GM21381 (cell line): ENCODE measurements around the gene TTC21A.
A peak's percentile ranks its signal among the peaks of the same experiment; 100 is the strongest.

Experiments
- ATAC-seq: cut with Tn5 transposase; IDR thresholded peaks from one replicate; pipeline ENCODE4 v1.9.1; 2021; ENCODE audit warnings: mild to moderate bottlenecking, moderate library complexity; ENCODE audit not compliant: unreplicated experiment

TTC21A gene

DNA sequence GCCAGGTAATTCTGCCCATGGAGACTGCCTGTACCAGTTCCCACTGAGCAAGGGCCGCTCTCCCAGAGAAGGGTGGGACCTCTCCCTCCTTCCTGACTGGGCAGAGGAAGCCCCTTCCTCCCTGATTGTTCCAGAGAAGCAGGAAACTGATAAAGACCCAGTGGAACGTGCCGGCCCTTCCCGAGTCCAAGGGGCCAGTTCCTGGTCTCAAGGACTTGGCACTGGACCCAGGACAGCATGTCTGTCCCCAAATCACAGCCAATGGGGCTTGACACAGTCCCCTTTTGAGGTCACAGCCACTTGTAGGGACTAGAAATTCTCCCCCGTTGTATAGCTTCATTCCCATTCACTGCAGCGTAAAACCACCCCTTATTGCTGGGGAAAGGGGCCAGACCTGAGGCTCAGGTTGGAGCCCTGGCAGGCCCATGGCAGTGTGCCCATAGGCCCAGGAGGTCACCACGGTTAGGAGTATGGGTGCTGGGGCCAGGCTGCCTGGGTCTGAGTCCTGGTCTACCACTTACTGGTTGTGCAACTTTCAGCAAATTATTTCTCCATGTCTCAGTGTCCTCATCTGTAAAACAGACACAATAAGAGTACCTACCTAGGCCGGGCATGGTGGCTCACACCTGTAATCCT is 27.8 kb downstream of the TTC21A start:
- ATAC-seq: no peak

DNA sequence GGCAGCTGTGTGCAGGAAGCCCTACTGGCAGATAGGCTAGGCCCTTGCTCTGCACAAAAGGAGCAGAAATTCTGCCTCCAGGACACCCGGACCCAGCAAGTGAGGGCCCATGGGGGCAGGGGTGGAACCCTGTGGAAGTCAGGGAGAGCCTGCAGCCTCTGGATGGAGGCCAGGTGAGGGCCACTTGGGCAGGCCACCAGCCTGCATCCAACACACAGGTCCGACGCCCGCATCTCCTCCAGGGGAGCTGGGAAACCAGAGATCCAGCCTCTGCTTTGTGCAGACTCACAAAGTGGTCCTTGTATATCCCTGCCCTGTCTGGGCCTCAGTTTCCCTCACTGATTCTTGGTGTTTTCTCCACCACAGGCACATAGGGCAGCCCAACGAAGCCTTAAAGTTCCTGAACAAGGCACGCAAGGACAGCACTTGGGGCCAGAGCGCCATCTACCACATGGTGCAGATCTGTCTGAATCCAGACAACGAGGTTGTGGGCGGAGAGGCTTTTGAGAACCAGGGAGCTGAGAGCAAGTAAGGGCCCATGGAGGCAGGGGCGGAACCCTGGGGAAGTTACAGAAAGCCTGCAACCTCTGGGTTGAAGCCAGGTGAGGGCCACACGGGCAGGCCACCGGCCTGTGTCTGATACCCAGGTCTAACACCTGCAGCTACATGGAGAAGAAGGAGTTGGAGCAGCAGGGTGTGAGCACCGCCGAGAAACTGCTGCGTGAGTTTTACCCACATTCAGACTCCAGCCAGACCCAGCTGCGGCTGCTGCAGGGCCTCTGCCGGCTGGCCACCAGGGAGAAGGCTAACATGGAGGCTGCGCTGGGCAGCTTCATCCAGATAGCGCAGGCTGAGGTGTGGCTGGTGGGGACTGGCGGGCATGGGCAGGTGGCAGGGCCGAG is 29.3 kb downstream of the TTC21A start:
- ATAC-seq: no peak

DNA sequence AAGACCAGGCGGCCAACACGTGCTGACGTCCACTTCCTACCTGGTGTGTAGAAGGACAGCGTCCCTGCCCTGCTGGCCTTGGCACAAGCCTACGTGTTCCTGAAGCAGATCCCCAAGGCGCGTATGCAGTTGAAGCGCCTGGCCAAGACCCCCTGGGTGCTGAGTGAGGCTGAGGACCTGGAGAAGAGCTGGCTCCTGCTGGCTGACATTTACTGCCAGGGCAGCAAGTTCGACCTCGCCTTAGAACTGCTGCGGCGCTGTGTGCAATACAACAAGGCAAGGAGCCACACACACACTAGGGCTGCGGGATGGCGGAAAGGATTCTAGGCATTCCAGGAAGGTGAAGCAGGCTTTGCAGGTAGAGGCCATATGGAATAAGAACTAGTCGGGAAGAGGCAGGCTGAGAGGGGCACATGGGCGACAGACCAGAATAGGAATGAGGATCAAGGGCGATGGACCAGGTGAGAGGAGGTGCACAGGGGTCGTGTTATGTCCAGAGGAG is 30.0 kb downstream of the TTC21A start:
- no peak for ATAC-seq

DNA sequence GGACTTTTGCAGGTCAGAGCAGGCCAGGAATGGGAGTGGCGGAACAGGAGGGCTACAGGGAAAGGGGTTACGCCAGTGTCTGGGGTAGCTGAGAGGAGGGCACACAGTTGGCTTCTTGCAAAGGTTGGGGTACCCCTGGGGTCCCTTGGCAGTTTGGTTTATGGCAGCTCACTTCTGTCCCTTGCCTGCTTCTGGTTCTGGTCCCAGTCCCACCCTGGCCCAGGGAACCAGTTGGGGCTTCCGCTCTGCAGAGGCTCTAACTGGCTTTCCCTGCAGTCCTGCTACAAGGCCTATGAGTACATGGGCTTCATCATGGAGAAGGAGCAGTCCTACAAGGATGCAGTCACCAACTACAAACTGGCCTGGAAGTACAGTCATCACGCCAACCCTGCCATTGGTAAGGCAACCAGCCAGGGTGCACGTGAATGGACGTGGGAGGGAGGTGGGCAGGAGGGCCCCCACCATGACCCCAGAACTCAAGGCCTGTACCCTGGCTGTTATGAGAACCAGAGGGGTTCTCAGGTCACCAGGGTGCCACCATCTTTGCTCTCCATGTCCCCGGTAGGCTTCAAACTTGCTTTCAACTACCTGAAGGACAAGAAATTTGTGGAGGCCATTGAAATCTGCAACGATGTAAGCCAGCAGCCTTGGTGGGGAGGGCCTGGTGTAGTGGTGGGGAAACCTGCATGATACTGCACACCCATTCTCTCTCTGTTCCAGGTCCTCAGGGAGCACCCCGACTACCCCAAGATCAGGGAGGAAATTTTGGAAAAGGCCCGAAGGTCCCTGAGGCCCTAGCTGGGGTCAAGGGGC is 30.7 kb downstream of the TTC21A start:
- ATAC-seq: no peak

DNA sequence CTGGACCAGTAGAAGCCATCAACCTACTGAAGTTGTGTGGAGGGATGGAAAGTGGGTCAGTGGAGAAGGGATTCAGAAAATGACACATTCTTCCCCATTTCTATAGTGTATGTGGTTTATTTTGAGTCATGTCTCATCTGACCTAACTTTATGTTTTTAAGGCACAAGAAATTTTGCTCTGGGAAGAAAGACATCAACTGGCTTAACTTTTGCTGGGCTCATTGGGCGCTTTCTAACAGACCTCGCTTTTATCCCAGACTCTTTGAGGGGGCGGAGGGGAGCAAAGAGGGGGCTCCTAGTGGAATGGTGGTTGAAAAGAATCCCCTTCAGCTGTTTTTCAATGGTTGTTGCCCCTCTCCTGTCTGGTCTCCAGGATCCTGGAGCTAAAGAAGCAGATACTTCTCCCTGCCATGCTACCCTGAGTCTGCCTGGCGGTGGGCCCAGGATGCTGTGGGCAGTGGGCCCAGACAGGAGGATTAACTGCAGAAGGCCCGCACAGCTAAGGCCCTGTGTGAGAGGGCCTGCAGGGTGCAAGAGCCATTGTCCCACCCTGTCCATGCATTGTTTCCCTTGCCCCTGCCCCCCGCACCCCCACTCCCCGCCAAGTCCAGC is 31.4 kb downstream of the TTC21A start:
- no peak for ATAC-seq

DNA sequence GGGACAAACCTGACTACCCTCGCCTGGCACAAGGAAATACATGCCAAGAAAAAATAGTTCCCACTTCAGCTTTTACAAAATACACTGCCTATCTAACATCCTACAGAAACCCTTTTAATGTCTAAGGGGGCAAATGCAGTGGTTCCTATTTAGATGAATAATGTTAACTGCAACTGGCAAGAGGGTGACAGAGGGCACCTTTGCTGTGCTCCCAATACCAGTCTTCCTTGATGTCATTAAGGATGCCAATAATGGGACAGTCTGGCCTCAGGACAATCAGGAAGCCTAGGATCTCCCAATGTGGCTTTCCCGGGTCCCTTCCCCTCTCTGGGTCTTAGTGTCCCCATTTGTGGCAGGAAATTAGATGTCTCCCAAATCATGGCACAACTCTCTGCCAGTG is 32.0 kb downstream of the TTC21A start:
- no peak for ATAC-seq

DNA sequence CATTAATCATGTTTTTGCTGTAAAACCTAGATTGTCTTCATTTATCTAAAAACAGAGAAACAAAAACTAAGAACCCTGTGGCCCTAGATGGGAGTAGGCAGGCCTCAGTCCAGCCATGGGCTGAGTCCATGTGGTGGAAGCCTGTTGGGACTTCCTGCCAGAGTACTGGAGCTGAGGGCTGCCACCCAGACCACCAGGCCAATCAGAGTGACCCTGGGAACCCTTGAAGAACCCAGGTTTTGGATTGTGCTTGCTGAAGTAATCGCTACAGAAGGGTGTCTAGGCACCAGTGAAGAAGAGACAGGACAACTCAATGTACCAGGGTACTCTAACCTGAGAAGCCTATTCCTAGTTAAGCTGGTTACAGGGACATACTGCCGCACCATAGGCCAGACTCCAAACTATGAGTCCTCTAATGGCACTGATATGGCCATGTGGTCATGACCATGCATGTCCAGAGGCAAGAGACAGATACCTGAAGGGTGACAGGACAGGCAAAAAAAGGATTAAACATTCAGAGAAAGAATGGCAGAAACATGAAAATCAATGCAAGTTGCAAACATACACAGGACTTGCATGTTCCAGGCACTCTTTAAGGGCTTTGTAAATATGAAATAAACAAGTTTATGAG is 33.0 kb downstream of the TTC21A start:
- no peak for ATAC-seq

DNA sequence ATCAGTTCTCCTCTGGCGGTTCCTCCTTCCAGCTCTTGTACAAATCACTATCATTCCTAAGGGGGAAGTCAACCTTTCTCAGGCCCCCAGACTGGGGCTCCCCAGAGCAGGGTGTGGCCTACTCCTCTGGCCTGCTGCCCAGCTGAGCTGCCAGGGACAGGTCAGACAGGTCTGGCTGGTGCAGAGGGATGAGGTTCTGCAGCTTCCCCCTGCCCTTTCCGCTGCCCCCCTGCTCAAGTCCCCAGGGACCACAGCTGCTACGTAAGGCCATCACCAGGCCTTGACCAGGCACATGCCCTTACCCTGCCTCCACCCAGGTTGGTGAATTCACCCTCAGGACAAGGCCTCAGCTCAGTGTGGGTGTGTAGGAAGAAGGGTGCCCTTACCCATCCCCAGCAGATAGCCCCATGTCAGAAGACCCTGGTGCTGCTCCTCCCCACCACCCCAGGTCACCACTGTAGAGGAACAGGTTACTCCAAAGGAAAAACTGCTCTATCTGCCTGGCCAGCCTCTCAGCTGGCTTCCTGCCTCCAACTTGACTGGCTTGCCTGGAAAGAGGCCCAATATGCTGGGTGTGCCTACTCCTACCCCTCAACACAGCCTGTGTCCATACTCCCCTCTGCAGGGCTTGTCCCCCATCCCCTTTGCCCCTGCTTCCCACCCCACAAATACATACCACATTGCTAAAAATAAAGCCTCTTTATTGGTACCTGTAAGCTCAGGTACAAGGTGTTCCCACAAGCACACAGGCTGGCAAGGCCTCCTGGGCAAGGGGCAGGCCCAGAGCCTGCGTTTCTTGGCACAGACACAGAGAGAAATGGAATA is 33.9 kb downstream of the TTC21A start:
- no peak for ATAC-seq

DNA sequence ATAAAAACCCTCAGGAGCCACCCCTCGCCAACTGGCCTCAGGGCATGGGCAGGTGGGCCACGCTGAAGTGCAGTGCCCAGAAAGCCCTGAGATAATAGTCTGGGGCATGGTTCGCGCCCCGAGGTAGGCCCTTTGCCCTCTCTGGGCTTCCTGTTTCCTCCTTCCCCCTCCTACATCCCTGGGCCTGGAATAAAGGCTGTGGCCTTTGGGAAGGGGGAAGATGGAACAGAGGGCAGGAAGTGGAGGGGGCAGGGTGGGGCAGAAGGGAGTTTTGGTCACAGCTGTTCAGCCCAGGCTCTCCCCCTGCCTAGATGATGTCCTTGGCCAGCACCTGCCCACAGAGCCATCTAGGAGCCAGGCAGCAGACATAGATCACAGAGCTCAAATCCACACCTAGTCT is 34.6 kb downstream of the TTC21A start:
- no peak for ATAC-seq

DNA sequence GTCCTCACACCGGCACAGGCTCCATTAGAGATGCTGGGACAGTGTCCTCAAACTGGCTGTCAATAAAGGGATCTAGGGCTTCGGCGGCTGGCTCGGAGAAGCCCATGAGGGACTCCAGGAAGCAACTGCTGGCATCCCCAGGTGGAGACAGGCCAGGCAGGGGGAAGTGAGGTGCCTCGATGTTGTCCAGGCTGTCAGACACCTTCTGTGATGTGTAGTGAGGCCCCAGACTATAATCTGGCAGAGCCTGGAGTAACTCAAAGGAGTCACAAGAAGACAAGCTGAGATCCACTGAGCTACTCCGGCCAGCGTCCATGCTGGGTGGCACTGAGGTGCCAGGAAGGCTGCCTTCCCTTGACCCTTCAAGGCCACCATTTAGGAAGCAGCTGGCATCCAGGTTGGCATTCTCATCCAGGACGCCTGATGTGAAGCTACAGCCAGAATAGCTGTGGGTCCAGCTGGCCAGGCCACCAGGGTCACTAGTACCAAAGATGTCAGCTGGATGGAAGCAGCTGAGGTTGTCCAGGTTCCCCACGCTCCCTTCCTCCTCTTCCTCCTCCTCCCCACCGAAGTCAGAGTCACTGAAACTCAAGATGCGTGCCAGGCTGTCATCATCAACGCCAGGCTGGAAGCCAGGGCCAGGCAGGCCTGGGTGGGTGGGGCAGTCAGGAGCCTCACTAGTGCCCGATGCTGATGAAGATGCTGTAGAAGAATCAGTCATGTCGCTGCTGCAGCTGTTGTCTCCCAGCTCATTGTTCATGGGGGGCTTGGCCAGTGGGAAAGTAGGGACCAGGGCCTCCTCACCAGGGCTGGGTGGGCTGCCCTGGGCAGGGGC is 35.8 kb downstream of the TTC21A start:
- no peak for ATAC-seq

DNA sequence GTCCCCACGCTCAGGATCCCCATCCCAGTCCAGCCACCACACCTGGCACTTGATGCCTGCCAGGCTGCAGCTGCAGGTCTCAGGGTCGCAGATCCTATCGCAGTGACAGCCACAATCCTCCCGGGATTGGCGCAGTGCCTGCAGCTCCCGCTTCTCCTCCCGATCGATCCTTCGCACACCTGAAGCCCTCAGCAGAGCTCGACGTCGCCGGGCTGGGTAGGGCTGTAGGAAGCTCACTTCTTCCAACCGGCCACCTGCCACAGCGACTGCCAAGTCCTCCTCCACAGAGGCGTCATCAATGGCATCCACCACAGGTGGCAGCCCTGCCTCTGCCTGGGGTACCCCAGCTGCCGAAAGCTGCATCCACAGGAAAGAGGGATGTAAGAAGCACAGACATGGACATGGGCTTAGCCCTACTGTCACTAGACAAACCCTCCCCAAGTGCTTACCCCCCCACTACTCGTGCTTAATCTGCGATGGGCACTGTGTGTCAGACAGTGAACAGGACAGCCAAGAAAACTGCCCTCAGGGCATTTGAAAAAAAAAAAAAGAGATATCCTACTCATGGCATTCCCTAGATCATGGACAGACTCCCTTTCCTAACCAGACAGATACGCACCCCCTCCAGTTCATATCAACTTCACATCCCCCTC is 36.7 kb downstream of the TTC21A start:
- no peak for ATAC-seq

DNA sequence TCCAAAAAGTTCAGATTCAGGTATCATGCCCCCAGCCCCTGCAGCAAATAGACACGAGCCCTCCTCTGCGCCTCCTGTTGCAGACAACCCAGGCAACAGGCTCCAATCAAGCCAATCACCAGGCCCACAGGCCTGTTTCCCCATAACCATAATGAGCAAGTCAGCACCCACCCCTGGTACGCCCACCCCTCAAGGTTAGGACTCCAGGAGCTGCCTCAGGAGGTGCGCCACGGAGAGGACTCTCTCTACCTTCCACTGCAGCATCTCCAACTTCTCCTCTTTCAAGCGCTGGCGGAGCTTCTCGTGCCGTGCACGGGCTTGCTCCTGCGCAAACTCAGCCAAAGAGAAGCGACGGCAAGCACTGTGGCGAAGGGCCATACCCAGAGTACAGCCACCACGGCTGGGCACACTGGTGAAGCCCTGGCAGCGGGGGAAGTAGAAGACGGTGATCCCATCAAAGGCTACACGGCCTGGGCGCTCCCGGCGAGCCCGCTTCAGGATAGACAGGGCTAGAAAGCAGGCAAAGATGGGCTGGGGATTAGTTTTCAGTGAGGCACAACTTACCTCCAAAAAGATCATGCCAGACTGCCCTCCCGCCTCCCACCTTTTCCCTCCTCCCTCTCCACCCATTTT is 37.4 kb downstream of the TTC21A start:
- no peak for ATAC-seq

DNA sequence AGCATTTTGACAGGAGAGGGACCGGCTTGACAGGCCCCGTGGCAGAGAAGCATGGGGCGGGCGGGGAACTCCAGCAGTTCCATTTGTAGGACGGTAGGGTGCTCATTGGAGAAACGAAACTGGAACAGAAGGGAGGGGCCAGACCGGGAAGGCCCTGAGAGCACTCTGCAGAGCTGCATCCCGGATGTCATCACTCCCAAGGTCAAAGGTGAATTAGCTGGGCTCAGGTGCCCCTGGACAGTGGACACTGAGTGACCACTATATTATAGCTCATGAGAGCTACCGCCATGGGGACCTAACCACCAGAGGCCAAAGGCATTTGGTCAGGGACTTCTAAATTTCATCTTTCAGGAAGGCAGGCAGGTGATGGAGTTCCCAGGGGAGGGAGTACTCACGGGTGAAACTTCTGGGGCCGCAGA is 38.6 kb downstream of the TTC21A start:
- no peak for ATAC-seq

DNA sequence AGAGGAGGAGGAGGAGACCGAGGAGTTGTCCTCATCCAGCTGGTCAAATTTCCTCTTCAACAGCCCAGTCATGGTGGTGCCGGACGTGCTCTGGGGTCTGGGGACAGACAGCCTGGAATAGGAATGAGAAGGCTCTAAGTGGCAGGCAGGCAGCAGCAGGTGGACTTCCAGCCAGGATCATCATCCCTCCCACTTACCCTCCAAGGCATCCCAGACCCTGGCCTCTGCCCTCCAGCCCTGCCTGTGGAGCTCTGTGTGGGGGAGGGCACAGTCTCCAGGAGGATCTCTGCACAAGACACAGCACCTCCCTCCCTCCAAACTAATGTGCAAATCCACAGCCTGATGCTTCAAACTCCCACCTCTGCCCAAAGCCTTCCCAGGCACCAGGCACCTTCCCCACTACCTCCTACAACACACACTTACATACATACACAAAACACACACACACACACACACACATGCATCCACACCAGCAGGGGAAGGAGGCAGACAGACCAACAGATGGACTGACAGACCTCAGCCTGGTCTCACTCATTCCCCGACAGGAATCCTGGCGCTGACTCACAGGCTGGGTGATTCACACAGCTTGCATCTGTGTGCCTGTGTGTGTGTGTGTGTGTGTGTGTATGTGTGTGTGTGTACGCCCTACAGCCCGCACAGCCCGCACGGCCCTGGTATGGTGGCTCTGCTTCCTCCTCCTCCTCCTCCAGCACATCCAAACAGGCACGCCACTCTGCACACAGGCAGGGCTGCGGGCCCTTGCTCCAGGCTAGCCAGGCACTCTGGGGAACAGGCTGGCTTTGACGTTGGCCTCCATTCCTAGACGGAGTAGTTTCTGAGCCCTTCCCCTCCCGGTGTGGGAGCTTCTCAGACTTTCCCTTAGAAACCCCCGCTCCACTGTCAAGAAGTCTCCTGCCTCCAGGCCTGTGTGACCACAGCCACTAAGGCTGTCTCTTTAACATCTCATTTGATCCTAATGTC is 39.4 kb downstream of the TTC21A start:
- ATAC-seq: no peak

DNA sequence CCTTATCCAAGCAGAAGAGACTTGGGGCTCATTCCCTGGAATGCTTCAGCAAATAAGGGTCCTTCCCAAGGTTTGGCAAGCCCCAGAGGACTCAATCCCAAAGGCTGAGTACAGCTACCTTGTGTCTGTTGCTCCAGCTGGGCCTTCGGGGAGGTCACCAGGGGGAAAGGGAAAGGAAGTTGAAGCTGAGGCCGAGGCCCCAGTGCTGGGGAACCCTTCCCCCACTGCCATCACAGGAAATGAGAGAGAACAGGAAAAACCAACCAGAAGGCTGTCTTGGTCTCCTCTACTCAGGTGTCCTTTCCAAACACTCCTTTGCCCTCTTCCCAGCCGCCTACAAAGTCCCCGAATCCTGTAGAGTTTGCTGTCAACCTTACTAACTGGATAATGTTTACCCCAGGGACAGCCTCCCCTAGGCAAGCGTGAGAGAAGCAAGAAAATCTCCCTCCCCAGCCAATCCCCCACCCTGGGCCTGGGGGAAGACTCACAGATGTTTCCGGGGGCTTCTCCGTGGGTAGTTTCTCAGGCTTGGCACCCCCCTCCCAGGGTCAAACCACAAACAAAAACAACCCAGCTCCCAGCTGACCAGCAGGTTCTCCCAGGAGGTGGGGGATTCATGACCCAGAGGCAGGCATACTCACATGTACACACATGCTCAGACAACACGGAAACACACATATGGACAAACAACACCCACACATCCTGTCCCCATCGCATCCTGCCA is 40.4 kb downstream of the TTC21A start:
- ATAC-seq: peak; percentile 24
